ENCODE results near the gene PRICKLE1. TPM values are rescaled to one million over a fixed set of nuclear protein-coding genes. Genes with fewer than 3 reads are reported as not detected.

PRICKLE1 gene
- total and polyA plus RNA-seq, 9 of the 15 experiments (the other 6 are each of a cell fraction or from before 2014, with no cell fraction given) = 0.22 to 0.85 (median 0.31) TPM

DNA sequence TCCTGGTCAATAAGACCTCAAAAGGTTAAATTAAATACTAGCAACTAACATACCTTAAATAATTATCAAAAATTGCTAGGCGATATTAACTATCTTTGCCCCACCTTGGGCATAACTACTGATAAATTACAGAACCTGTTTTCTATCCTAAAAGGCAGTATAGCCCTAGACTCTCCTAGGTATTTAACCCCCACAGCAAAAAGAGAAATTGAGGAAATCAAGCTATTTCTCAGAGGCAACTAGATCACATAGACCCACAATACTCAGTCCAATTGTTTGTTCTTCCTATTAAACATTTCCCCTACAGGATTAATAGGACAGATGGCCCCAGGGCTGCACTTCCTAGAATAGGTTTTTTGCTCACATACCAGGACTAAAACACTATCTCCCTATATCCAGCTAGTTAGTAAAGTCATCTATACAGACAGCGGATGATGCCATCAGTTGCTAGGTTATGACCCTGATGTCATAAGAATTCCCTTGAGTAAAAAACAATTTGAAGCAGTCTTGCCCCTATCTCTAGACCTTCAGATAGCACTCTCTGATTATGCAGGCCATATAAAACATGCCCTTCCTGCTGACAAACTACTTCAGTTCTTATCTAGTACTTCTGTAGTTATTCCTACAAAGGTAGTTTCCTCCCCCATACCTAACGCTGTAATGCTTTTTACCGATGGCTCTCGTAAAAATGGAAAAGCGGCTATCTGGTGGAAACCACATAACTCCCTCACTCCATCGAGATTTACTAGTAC lies 145.2 kb downstream of the PRICKLE1 start (continued):
- peak; percentile 97 for TF ChIP-seq KDM1A (IDR thresholded peaks at IDR 0.05)
- 0 out of 4 replicates have a peak, but pooled peaks of 1 of the 2 experiments have one; percentile 60 for TF ChIP-seq TBL1XR1 (IDR thresholded peaks at IDR 0.05; ENCODE audit: low read length in 2 of 2)
- no peak for TF ChIP-seq ATF1 (CRISPR knock-in tag; IDR thresholded peaks at IDR 0.05)
- TF ChIP-seq ATF1 (tag; IDR thresholded peaks at IDR 0.05) = peak; percentile 69
- TF ChIP-seq GATAD2B (IDR thresholded peaks at IDR 0.05; ENCODE audit: borderline replicate concordance) = no peak
- no peak for TF ChIP-seq ETV1 (tag; conservative IDR thresholded peaks at IDR 0.05; ENCODE audit: low read depth)
- TF ChIP-seq RFX1 (IDR thresholded peaks at IDR 0.05) = peak; percentile 43; the same call in 1 of the 2 replicates
- TF ChIP-seq SOX6 (IDR thresholded peaks at IDR 0.05) = peak; percentile 84
- peak; percentile 41; the same call in 1 of the 2 replicates for TF ChIP-seq ESRRA (IDR thresholded peaks at IDR 0.05; ENCODE audit: borderline replicate concordance, low read depth)
- peak; percentile 61; the same call in 1 of the 2 replicates for TF ChIP-seq CREB1 (IDR thresholded peaks at IDR 0.05)
- TF ChIP-seq CREB1 (CRISPR knock-in tag; IDR thresholded peaks at IDR 0.05) = no peak
- TF ChIP-seq KAT8 (IDR thresholded peaks at IDR 0.05; ENCODE audit: low read depth) = no peak
- TF ChIP-seq YBX1 (IDR thresholded peaks at IDR 0.05) = no peak
- TF ChIP-seq ZNF668 (CRISPR knock-in tag; IDR thresholded peaks at IDR 0.05) = no peak
- TF ChIP-seq EP400 (IDR thresholded peaks at IDR 0.05) = 0 out of 2 replicates have a peak, but pooled peaks have one; percentile 20
- TF ChIP-seq RB1 (IDR thresholded peaks at IDR 0.05; ENCODE audit: low read depth) = no peak
- TF ChIP-seq, protein P1, sequence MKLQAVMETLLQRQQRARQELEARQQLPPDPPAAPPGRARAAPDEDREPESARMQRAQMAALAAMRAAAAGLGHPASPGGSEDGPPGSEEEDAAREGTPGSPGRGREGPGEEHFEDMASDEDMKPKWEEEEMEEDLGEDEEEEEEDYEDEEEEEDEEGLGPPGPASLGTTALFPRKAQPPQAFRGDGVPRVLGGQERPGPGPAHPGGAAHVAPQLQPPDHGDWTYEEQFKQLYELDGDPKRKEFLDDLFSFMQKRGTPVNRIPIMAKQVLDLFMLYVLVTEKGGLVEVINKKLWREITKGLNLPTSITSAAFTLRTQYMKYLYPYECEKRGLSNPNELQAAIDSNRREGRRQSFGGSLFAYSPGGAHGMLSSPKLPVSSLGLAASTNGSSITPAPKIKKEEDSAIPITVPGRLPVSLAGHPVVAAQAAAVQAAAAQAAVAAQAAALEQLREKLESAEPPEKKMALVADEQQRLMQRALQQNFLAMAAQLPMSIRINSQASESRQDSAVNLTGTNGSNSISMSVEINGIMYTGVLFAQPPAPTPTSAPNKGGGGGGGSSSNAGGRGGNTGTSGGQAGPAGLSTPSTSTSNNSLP (IDR thresholded peaks at IDR 0.05; ENCODE audit: borderline replicate concordance, low read depth, low read length) = 0 out of 2 replicates have a peak, but pooled peaks have one; percentile 17
- TF ChIP-seq MEIS2 (IDR thresholded peaks at IDR 0.05; ENCODE audit: partially characterized antibody) = peak; percentile 63
- no peak for TF ChIP-seq CC2D1A (IDR thresholded peaks at IDR 0.05)
- peak; percentile 46; the same call in 1 of the 2 replicates for TF ChIP-seq ZEB2 (IDR thresholded peaks at IDR 0.05)
- peak; percentile 27; the same call in 1 of the 2 replicates for TF ChIP-seq ZNF592 (IDR thresholded peaks at IDR 0.05)
- TF ChIP-seq NCOA1 (IDR thresholded peaks at IDR 0.05; ENCODE audit: low read depth) = 0 out of 2 replicates have a peak, but pooled peaks have one; percentile 36
- TF ChIP-seq ARID1B (IDR thresholded peaks at IDR 0.05) = peak; percentile 74
- TF ChIP-seq SMARCE1 (IDR thresholded peaks at IDR 0.05) = peak; percentile 46; the same call in 1 of the 2 replicates
- peak; percentile 41; the same call in 1 of the 2 replicates for TF ChIP-seq TAL1 (IDR thresholded peaks at IDR 0.05)
